Loucy (cell line): ENCODE results near the gene ZBTB8OS.

Experiments used
- CTCF ChIP-seq: fragments of 200-600 bp; sonication (generic); conservative IDR thresholded peaks from 2 replicates; pipeline ENCODE4 v1.5.1; 2014; ENCODE audit warnings: mild to moderate bottlenecking, antibody characterized with exemption, low read length
- EZH2phosphoT487 ChIP-seq: fragments of 200-600 bp; IDR thresholded peaks from 2 replicates; pipeline ENCODE4 v1.6.1; 2018; ENCODE audit warnings: antibody characterized with exemption, mild to moderate bottlenecking, moderate library complexity, borderline replicate concordance

- TF ChIP-seq EZH2phosphoT487 (no peak), CTCF (no peak)
Observed at GRCh38 chr1:32650248-32650751, at the start of gene ZBTB8OS.
